HG03064 (cell line): Measurements from ENCODE around the gene AKR1D1.
"Not testable (repeated sequence)": the region's sequence is repeated elsewhere in the genome, so short reads cannot be mapped to it uniquely, and the experiment has no call there.

Experiments
- ATAC-seq: cut with Tn5 transposase; IDR thresholded peaks from one replicate; pipeline ENCODE4 v1.9.1; 2021; ENCODE audit warnings: low read depth; ENCODE audit not compliant: unreplicated experiment

AKR1D1 gene

GRCh38 chr7:138076196-138076595 lies at the start of gene AKR1D1:
TSS of gene AKR1D1 (plus strand) at chr7:138076459. CDS start at chr7:138076519, 60 bp downstream.
- no peak for ATAC-seq

GRCh38 chr7:138027100-138027499 lies 49.2 kb upstream of the AKR1D1 start:
- ATAC-seq: no peak

GRCh38 chr7:138029126-138029525 lies 47.1 kb upstream of the AKR1D1 start:
- ATAC-seq: no peak

- ATAC-seq: no peak
Observed at GRCh38 chr7:138029941-138030340, 46.3 kb upstream of the AKR1D1 start.

- ATAC-seq: no peak
Observed at GRCh38 chr7:138030679-138031351, 45.4 kb upstream of the AKR1D1 start.

GRCh38 chr7:138032186-138032585 lies 44.1 kb upstream of the AKR1D1 start:
- ATAC-seq: peak; percentile 60

- no peak for ATAC-seq
Observed at GRCh38 chr7:138032770-138033169, 43.5 kb upstream of the AKR1D1 start.

GRCh38 chr7:138033241-138033640 lies 43.0 kb upstream of the AKR1D1 start:
- no peak for ATAC-seq

GRCh38 chr7:138036135-138036534 lies 40.1 kb upstream of the AKR1D1 start:
- ATAC-seq: no peak

- not testable (repeated sequence) for ATAC-seq
Observed at GRCh38 chr7:138040063-138040462, 36.2 kb upstream of the AKR1D1 start.

GRCh38 chr7:138044897-138045296 lies 31.4 kb upstream of the AKR1D1 start:
- ATAC-seq: no peak

GRCh38 chr7:138047907-138048306 lies 28.4 kb upstream of the AKR1D1 start:
- ATAC-seq: no peak

- no peak for ATAC-seq
Observed at GRCh38 chr7:138049505-138050116, 26.6 kb upstream of the AKR1D1 start.

- not testable (repeated sequence) for ATAC-seq
Observed at GRCh38 chr7:138051712-138052247, 24.5 kb upstream of the AKR1D1 start.

GRCh38 chr7:138052696-138053095 lies 23.6 kb upstream of the AKR1D1 start:
- ATAC-seq: no peak

GRCh38 chr7:138055698-138056097 lies 20.6 kb upstream of the AKR1D1 start:
- not testable (repeated sequence) for ATAC-seq

- no peak for ATAC-seq
Observed at GRCh38 chr7:138063400-138063799, 12.9 kb upstream of the AKR1D1 start.

- no peak for ATAC-seq
Observed at GRCh38 chr7:138064856-138065357, 11.4 kb upstream of the AKR1D1 start.

GRCh38 chr7:138065827-138066226 lies 10.4 kb upstream of the AKR1D1 start:
- ATAC-seq: no peak

- ATAC-seq: no peak
Observed at GRCh38 chr7:138066954-138067394, 9.3 kb upstream of the AKR1D1 start.

- ATAC-seq: no peak
Observed at GRCh38 chr7:138067774-138068173, 8.5 kb upstream of the AKR1D1 start.

GRCh38 chr7:138070908-138071307 lies 5.4 kb upstream of the AKR1D1 start:
- no peak for ATAC-seq
